KMS-11 (cell line): Measurements from ENCODE around the gene ADO.
A peak's percentile ranks its signal among the peaks of the same experiment; 100 is the strongest.

Source experiments
- H2AFZ ChIP-seq: fragments of 200-600 bp; sonication (generic); 2 replicates; pipeline ENCODE4 v1.6.1; 2016; ENCODE audit warnings: antibody characterized with exemption, mixed run types, low read depth
- H3K27ac ChIP-seq: fragments of 200-600 bp; sonication (generic); 2 replicates; pipeline ENCODE4 v1.6.1; 2016; ENCODE audit warnings: mild to moderate bottlenecking, mixed run types
- H3K27me3 ChIP-seq: fragments of 200-600 bp; sonication (generic); 2 replicates; pipeline ENCODE4 v1.6.1; 2017; ENCODE audit warnings: mild to moderate bottlenecking, low read depth, mixed run types, moderate library complexity; ENCODE audit not compliant: insufficient read depth
- H3K36me3 ChIP-seq: fragments of 200-600 bp; sonication (generic); 2 replicates; pipeline ENCODE4 v1.6.1; 2017; ENCODE audit warnings: mild to moderate bottlenecking, mixed run types; ENCODE audit not compliant: insufficient read depth
- H3K4me1 ChIP-seq: fragments of 200-600 bp; sonication (generic); 2 replicates; pipeline ENCODE4 v1.6.1; 2016; ENCODE audit warnings: mild to moderate bottlenecking, low read depth, mixed run types; ENCODE audit not compliant: poor library complexity, severe bottlenecking
- H3K4me2 ChIP-seq: fragments of 200-600 bp; sonication (generic); 2 replicates; pipeline ENCODE4 v1.7.0; 2016; ENCODE audit warnings: mild to moderate bottlenecking, mixed run types
- H3K4me3 ChIP-seq: fragments of 200-600 bp; sonication (generic); IDR thresholded peaks from 2 replicates; pipeline ENCODE4 v1.6.1; 2017; ENCODE audit warnings: low read depth, low read length, mixed read lengths; ENCODE audit not compliant: insufficient read depth
- H3K79me2 ChIP-seq: fragments of 200-600 bp; sonication (generic); 2 replicates; pipeline ENCODE4 v1.6.1; 2016; ENCODE audit warnings: low read depth, mixed run types; ENCODE audit not compliant: insufficient read depth
- H3K9ac ChIP-seq: fragments of 200-600 bp; sonication (generic); 2 replicates; pipeline ENCODE4 v1.6.1; 2016; ENCODE audit warnings: mild to moderate bottlenecking, mixed run types
- H4K20me1 ChIP-seq: fragments of 200-600 bp; sonication (generic); 2 replicates; pipeline ENCODE4 v1.6.1; 2016; ENCODE audit warnings: mild to moderate bottlenecking, mixed run types; ENCODE audit not compliant: insufficient read depth
- CTCF ChIP-seq: fragments of 200-600 bp; sonication (generic); conservative IDR thresholded peaks from 2 replicates; pipeline ENCODE4 v1.6.1; 2017; ENCODE audit warnings: low read depth, mild to moderate bottlenecking, antibody characterized with exemption, low read length, moderate library complexity, mixed read lengths

Gene ADO

GRCh38 chr10:62844280-62845011 is 39.9 kb downstream of the ADO start:
- TF ChIP-seq CTCF: no peak
- no peak overlapping the region for H3K27ac ChIP-seq
- no peaks in the 10 kb centered on the region for H3K36me3 ChIP-seq
- no peak overlapping the region for H2AFZ ChIP-seq
- no peak overlapping the region for H3K4me3 ChIP-seq
- H3K9ac ChIP-seq: no peak overlapping the region
- no peaks in the 10 kb centered on the region for H4K20me1 ChIP-seq
- no peaks in the 10 kb centered on the region for H3K27me3 ChIP-seq
- H3K79me2 ChIP-seq: no peaks in the 10 kb centered on the region
- no peaks in the 10 kb centered on the region for H3K4me1 ChIP-seq
- H3K4me2 ChIP-seq: no peak overlapping the region

GRCh38 chr10:62847433-62847832 is 42.9 kb downstream of the ADO start:
- Histone ChIP-seq H2AFZ (no peak overlapping the region), H3K27me3 (no peaks in the 10 kb centered on the region), H3K27ac (no peak overlapping the region), H4K20me1 (no peaks in the 10 kb centered on the region), H3K79me2 (no peaks in the 10 kb centered on the region), H3K36me3 (no peaks in the 10 kb centered on the region), H3K9ac (no peak overlapping the region), H3K4me3 (no peak overlapping the region), H3K4me1 (no peaks in the 10 kb centered on the region), H3K4me2 (no peak overlapping the region)
- no peak for TF ChIP-seq CTCF

- Histone ChIP-seq H3K4me3 (no peak overlapping the region), H3K27ac (no peak overlapping the region), H3K79me2 (no peaks in the 10 kb centered on the region), H3K4me2 (no peak overlapping the region), H2AFZ (no peak overlapping the region), H3K27me3 (no peaks in the 10 kb centered on the region), H3K4me1 (no peaks in the 10 kb centered on the region), H3K36me3 (no peaks in the 10 kb centered on the region), H4K20me1 (no peaks in the 10 kb centered on the region), H3K9ac (no peak overlapping the region)
- no peak for TF ChIP-seq CTCF
These were observed 46.1 kb downstream of the ADO start for GRCh38 chr10:62850646-62851045.

GRCh38 chr10:62851442-62851841 is 46.9 kb downstream of the ADO start:
- H3K9ac ChIP-seq: no peak overlapping the region
- no peak overlapping the region for H3K27ac ChIP-seq
- H2AFZ ChIP-seq: no peak overlapping the region
- TF ChIP-seq CTCF: peak; percentile 54
- H3K27me3 ChIP-seq: no peaks in the 10 kb centered on the region
- H3K36me3 ChIP-seq: no peaks in the 10 kb centered on the region
- H4K20me1 ChIP-seq: no peaks in the 10 kb centered on the region
- no peaks in the 10 kb centered on the region for H3K79me2 ChIP-seq
- H3K4me2 ChIP-seq: no peak overlapping the region
- no peaks in the 10 kb centered on the region for H3K4me1 ChIP-seq
- no peak overlapping the region for H3K4me3 ChIP-seq
